Keratinocyte (primary cell): ENCODE results near the gene PPP2R5C. TPM values are rescaled to one million over a fixed set of nuclear protein-coding genes. Genes with fewer than 3 reads are reported as not detected.

Experiments
- DNase-seq: peaks from one replicate; pipeline ENCODE4 v3.0.0-alpha.2; 2011; ENCODE audit warnings: low read depth, missing footprints, low spot score
- FAIRE-seq: peaks from 2 replicates; lab custom pipeline; 2011; peaks lifted over from hg19 to GRCh38; lab: Jason Lieb, UNC
- H2AFZ ChIP-seq: 2 replicates; pipeline ENCODE4 v1.6.0; 2012; ENCODE audit warnings: low read length, control low read depth, inconsistent platforms; ENCODE audit not compliant: control insufficient read depth
- H3K27ac ChIP-seq: 2 replicates; pipeline ENCODE4 v1.5.1; 2011; ENCODE audit warnings: low read length; ENCODE audit not compliant: control insufficient read depth, insufficient read depth
- H3K27me3 ChIP-seq: 3 replicates; pipeline ENCODE4 v1.6.0; 2011; ENCODE audit warnings: low read length; ENCODE audit not compliant: control insufficient read depth, insufficient read depth; ENCODE audit errors: extremely low read depth
- H3K36me3 ChIP-seq, 2 experiments: 2 replicates in 1 of 2; 3 replicates in 1 of 2; pipeline ENCODE4 v1.5.1; 2011; ENCODE audit warnings: low read length in 2 of 2, mild to moderate bottlenecking in 1 of 2; ENCODE audit not compliant: control insufficient read depth in 2 of 2, insufficient read depth in 2 of 2; ENCODE audit errors: extremely low read depth in 1 of 2
- H3K4me1 ChIP-seq: 3 replicates; pipeline ENCODE4 v1.5.1; 2011; ENCODE audit warnings: low read length; ENCODE audit not compliant: control insufficient read depth, insufficient read depth; ENCODE audit errors: extremely low read depth
- H3K4me2 ChIP-seq: 3 replicates; pipeline ENCODE4 v1.6.0; 2011; ENCODE audit warnings: low read depth, low read length; ENCODE audit not compliant: control insufficient read depth, insufficient read depth; ENCODE audit errors: extremely low read depth
- H3K4me3 ChIP-seq, 3 experiments: fragments of 200-600 bp in 1 of 3; sonication (generic) in 1 of 3; 2 replicates in 2 of 3; 3 replicates in 1 of 3; pipeline ENCODE4 v1.5.1; 2011 to 2016; ENCODE audit warnings: low read length in 3 of 3, mild to moderate bottlenecking in 3 of 3, control low read depth in 2 of 3, inconsistent platforms in 1 of 3, low read depth in 1 of 3, mixed read lengths in 1 of 3, mixed run types in 1 of 3, moderate library complexity in 1 of 3; ENCODE audit not compliant: control insufficient read depth in 2 of 3, insufficient read depth in 2 of 3; ENCODE audit errors: extremely low read depth in 1 of 3
- H3K79me2 ChIP-seq: 2 replicates; pipeline ENCODE4 v1.6.0; 2012; ENCODE audit warnings: low read length; ENCODE audit not compliant: control insufficient read depth, insufficient read depth
- H3K9ac ChIP-seq: 3 replicates; pipeline ENCODE4 v1.6.0; 2011; ENCODE audit warnings: low read length; ENCODE audit not compliant: control insufficient read depth, insufficient read depth; ENCODE audit errors: extremely low read depth
- H3K9me1 ChIP-seq: 3 replicates; pipeline ENCODE4 v1.6.0; 2011; ENCODE audit warnings: low read length; ENCODE audit not compliant: control insufficient read depth, insufficient read depth; ENCODE audit errors: extremely low read depth
- H3K9me3 ChIP-seq: 2 replicates; pipeline ENCODE4 v1.5.1; 2012; ENCODE audit warnings: low read depth, low read length; ENCODE audit not compliant: control insufficient read depth
- H4K20me1 ChIP-seq: 3 replicates; pipeline ENCODE4 v1.6.0; 2011; ENCODE audit warnings: low read length; ENCODE audit not compliant: control insufficient read depth, insufficient read depth; ENCODE audit errors: extremely low read depth
- CTCF ChIP-seq, 3 experiments: IDR thresholded peaks in 1 of 3; conservative IDR thresholded peaks in 1 of 3; optimal IDR thresholded peaks in 1 of 3; 2 replicates in 2 of 3; 3 replicates in 1 of 3; pipeline versions ENCODE3 to v1.5.1; 2011; ENCODE audit warnings: low read length in 3 of 3, mild to moderate bottlenecking in 3 of 3, moderate library complexity in 2 of 3, control low read depth in 1 of 3, inconsistent platforms in 1 of 3; ENCODE audit not compliant: insufficient read depth in 2 of 3; ENCODE audit errors: extremely low read depth in 1 of 3
- EZH2 ChIP-seq: IDR thresholded peaks from one replicate; pipeline ENCODE4 v1.6.1; 2012; ENCODE audit warnings: inconsistent platforms, mild to moderate bottlenecking, low read length, moderate library complexity
- dilution Hi-C: fragments of 300-500 bp; cut with MboI; formaldehyde crosslinking; loops from one replicate; pipeline ENCODE4 v1.7.0; 2020; ENCODE audit warnings: low sequenced_read_pairs; ENCODE audit not compliant: extremely low pct_ligation_motif_present
- polyA plus RNA-seq, 5 experiments: library from polyadenylated mRNA; depleted of rRNA in 3 of 5; stranded (reverse) in 3 of 5; stranded (forward) in 1 of 5; unstranded in 1 of 5; fragments of >200 nt; gene quantifications; 1 replicate in 1 of 5; 2 replicates in 3 of 5; 3 replicates in 1 of 5; pipeline versions ENCODE4 v1.2.1 to v1.2.3, GENCODE V29; 2011 to 2012; ENCODE audit warnings: missing spikeins in 2 of 5, low read depth in 1 of 5, low replicate concordance in 1 of 5

PPP2R5C gene
- polyA plus RNA-seq, 1 donor (not counting 4 experiments of a cell fraction or from before 2014, with no cell fraction given): 105 TPM

- DNase-seq: no peak
Measured at GRCh38 chr14:101889898-101890297, 128.4 kb downstream of the PPP2R5C start.

GRCh38 chr14:101891471-101891870 is 130.0 kb downstream of the PPP2R5C start:
- Histone ChIP-seq H3K9ac (no peak overlapping the region), H3K9me3 (no peaks in the 10 kb centered on the region), H3K36me3 (peaks cover 4 to 14% of the 10 kb centered on the region in 2 experiments), H3K4me3 (no peak overlapping the region), H3K9me1 (no peaks in the 10 kb centered on the region), H3K4me2 (no peak overlapping the region), H3K4me1 (no peaks in the 10 kb centered on the region), H4K20me1 (no peaks in the 10 kb centered on the region), H2AFZ (no peak overlapping the region), H3K27me3 (no peaks in the 10 kb centered on the region), H3K27ac (no peak overlapping the region), H3K79me2 (no peaks in the 10 kb centered on the region)
- dilution Hi-C loops: no loop called here
- FAIRE-seq (no peak), DNase-seq (no peak)
- no peak for TF ChIP-seq CTCF (optimal IDR thresholded peaks at IDR 0.05 in 1 of 3, IDR thresholded peaks at IDR 0.05 in 1 of 3, conservative IDR thresholded peaks at IDR 0.05 in 1 of 3; ENCODE audit: extremely low read depth in 1 of 3, insufficient read depth in 2 of 3, low read length in 3 of 3)
- TF ChIP-seq EZH2: no peak

More at GRCh38 chr14:101889898-101890297, 128.4 kb downstream of the PPP2R5C start:
- Histone ChIP-seq H3K4me3 (no peak overlapping the region), H3K27me3 (no peaks in the 10 kb centered on the region), H3K9ac (no peak overlapping the region), H3K4me1 (no peaks in the 10 kb centered on the region), H3K27ac (no peak overlapping the region), H3K36me3 (peaks cover 4 to 19% of the 10 kb centered on the region in 2 experiments), H3K9me1 (no peaks in the 10 kb centered on the region), H3K79me2 (no peaks in the 10 kb centered on the region), H3K9me3 (no peaks in the 10 kb centered on the region), H3K4me2 (no peak overlapping the region), H4K20me1 (no peaks in the 10 kb centered on the region), H2AFZ (no peak overlapping the region)
- no peak for FAIRE-seq
- dilution Hi-C loops: no loop called here
- TF ChIP-seq CTCF (optimal IDR thresholded peaks at IDR 0.05 in 1 of 3, IDR thresholded peaks at IDR 0.05 in 1 of 3, conservative IDR thresholded peaks at IDR 0.05 in 1 of 3; ENCODE audit: extremely low read depth in 1 of 3, insufficient read depth in 2 of 3, low read length in 3 of 3) (no peak), EZH2 (no peak)
